HG02938 (cell line): ENCODE results near the gene HOMEZ.
A peak's percentile ranks its signal among the peaks of the same experiment; 100 is the strongest.

ENCODE experiments used
- ATAC-seq: cut with Tn5 transposase; IDR thresholded peaks from one replicate; pipeline ENCODE4 v1.9.1; 2021; ENCODE audit warnings: mild to moderate bottlenecking, moderate library complexity; ENCODE audit not compliant: unreplicated experiment

HOMEZ gene

DNA sequence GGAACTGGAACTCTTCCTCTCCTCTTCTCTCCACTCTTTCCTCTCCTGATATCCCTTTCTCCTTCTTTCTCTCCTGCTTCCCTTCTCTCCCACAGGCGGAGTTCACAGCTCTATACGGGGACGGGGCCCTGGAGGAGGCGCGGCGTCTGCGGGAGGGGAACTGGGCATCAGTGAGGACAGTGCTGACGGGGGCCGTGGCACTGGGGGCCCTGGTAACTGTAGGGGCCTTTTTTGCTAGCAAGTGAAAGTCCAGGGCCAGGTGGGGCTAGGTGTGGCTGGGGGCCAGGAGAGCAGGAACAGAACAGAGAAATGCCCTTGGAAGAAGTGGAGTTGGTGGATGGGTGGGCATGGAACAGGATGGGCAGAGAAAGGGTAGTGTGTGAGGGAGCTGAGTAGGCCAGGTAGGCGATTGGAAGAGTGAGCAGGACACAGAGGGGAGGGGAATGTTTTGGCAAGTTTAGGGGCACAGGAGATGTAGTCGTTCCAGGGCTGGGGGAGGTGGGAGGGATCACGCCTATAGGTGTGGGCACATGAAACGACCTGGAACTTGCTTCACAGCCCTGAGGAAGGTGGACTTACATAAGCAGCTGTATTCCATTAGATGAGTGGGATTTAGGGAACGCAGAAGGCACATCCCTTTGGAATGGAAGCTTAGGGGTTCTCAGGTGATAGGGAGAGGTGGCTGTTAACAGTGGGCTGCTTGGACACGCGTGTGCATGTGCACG is 23.0 kb upstream of the HOMEZ start:
- no peak for ATAC-seq

DNA sequence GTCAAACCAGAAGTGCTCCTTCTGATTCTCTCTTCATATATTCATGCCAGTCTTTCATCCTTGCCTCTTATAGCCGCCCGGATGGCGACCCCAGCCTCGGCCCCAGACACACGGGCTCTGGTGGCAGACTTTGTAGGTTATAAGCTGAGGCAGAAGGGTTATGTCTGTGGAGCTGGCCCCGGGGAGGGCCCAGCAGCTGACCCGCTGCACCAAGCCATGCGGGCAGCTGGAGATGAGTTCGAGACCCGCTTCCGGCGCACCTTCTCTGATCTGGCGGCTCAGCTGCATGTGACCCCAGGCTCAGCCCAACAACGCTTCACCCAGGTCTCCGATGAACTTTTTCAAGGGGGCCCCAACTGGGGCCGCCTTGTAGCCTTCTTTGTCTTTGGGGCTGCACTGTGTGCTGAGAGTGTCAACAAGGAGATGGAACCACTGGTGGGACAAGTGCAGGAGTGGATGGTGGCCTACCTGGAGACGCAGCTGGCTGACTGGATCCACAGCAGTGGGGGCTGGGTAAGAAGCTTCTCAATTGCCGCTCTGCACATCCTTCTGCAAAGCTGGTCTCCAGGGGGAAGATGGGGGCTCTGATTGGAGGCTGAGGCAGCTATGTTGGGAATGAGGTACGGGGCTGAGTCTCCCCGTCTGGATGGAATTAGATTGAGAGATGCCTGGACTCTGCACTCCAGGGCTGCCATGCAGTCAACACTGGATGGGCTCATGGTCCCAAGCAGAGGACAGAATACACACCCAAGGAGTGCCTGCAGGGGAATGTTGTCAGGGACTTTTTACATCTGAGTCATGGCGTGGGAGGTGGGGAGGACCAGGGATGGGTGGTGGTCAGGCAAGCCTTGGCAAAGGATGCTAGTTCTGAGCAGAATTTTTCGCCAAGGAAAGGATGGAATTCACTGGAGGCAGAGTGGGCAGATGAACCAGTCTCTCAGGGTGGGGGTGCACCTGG is 22.0 kb upstream of the HOMEZ start:
- no peak for ATAC-seq

DNA sequence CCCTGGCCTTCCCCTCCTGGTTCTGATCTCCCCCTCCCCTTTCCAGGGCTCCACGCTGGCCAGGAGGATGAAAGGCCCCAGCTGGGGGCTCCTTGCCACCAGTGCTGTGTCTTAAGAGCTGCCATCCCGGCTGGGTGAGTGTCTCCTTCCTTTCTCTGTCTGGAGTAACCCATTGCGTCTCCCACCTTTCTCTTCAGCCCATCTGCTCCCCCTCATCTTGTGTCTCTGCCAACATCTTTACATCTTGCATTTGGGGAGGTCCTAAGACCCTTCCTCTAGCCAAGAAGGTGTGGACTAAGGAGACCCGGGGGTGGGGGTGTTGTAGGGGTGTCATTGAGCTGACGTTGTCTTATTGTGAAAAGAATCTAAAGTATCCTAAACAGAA is 21.2 kb upstream of the HOMEZ start:
- no peak for ATAC-seq

DNA sequence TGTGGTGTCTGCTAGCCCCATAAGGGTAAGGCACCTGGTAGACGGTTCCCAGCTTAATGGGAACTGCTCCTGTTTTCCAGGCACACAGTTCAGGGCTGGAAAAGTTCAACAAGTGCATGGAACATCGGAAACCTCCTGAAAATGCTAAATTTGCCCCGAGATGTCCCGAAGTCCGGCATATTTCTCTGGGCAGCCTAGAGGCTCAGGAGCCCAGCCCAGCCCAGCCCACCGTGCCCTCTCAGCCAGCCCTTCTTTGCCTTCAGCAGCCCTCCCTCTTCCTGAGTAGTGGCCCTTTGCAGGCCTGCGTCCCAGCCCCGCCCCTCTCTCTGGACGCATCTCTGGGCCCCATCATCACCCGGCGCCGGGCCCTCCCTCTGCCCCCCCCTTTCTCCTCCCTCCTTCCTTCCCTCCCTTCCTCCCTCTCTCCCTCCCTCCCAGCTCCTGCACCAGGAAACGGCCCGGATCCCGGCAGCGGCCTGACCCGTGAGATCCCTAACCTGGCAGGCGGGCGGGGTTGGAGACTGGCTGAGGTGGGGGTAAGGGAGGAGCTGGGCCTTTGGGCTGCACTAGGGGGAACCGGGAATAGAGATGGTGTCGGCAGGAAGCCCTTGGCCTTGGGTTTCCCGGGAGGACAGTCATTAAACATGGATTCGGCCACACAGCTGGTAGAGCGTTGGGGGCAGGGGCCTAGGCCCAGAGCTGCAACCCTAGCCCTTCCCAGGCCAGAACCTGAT is 20.6 kb upstream of the HOMEZ start, which contains the start of gene BCL2L2:
Gene BCL2L2 (plus strand): TSS at position 422 of the 734 bp plus-strand sequence. CDS start 935 bp downstream, outside the sequence.
- ATAC-seq, result no peak

DNA sequence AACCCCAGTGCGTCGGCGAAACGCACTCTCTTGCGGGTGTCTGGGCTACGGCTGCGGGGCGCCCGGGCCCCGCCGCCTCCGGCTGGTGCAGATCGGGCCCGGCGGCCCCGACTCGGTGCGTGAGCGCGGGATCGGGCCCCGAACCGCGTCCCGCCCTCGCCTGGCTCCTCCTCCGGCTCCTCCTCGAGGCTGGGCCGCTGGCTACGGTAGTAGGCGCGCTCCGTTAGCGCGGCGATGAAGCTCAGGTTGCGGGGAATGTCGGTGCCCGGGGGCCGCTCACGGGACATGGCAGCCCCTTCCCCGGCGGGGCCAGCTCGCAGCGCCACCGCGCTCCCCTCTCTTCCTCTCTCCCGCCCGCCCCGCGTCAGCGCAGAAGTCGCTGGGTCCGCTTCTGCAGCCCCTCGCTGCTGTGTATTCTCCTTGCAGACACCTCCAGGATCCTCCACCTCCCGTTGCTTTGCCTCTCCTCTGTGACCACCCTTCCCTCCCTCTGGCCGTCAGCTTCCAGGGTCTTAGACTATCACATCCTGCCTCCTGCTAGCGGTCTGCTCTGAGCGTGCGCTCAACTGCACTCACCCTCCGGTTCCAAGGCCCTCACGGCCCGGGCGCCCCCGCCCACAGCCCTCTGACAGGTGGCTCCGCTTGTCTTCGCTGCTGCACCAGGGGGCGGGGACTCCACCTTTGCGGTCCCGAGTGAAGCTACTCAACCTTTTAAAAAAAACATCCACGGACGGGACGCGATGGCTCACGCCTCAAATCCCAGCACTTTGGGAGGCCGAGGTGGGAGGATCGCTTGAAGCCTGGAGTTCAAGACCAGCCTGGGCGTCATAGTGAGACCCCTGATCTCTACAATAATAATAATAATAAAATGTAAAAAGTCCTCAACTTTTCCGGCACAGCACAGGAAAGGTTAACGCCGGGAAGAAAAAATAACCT is 16.6 kb upstream of the HOMEZ start, which contains the start of gene PPP1R3E:
Gene PPP1R3E (minus strand): TSS at position 570 of the 936 bp plus-strand sequence. CDS start 283 bp downstream, at position 287.
- peak; percentile 27 for ATAC-seq

DNA sequence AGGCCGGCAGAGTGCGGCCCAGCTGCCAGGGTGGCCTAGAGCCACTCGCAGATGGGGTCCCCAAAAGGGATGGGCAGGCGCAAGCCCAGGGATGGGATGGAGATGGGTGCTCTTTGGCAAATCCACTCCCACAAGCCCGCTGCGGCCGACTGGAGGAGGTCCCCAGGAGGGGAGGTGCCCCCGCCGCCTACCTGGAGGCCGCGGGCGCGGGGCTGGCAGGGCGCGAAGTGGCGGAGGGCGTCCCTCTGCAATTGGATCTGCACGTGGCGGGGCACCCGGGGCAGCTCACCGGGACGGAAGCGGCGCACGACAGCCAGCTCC is 16.0 kb upstream of the HOMEZ start:
- ATAC-seq, result peak; percentile 15

DNA sequence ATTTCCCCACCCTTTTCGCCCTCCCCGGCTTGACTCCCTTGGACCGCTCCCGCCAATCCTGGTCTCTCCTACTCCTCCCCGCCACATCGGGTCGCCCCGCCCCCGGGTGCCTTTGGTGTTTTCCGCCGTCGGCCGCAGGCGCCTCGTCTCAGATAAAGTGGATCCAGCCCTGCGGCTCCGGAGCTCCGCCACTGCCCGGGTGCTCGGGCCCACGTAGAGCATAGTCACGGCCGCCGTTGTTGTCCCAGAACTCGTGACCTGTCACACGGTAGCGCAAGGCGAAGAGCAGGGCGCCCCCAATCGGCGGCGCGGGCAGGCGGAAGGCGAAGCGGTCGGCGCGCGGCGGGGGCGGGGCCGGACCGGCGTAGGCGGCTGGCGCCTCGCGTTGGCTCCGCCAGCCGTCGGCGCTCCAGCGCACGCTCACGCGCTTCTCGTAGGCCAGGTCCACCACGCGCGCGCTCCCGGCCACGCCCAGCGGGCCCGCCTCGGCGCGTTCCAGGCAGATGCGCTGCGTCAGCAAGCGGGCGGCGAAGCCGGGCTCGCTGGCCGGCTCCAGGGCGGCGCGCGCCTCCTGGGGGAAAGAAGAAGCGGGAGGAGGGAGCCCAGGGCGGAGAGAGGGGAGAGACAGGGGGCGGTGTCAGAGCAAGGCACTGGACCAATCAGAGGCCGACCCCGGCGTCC is 15.5 kb upstream of the HOMEZ start:
- ATAC-seq, result peak; percentile 79

DNA sequence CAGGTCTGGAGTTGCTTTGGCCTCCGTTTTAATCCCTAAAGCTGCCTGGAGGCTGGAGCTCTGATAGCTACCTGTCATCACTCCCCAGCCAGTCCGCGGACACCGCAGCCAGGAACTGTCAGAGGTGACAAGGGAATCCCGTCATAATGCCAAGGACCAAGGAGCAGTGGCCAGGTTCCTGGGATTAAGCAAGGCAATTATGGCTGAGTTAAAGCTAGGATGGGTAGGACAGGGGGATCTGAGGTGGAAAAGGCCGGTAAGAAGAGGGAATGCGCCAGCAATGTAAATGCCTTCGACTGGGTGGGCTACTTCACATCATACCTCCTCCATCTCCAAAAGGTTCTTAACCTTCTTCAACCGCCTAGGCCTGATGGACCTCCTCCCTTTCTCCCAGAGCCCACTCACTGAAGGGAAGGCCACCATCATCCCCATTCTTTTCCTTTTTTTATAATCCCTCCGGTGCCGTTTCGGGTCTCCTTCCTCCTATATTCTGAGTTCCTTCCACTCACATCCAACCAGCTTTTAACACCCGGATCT is 14.8 kb upstream of the HOMEZ start:
- no peak for ATAC-seq

DNA sequence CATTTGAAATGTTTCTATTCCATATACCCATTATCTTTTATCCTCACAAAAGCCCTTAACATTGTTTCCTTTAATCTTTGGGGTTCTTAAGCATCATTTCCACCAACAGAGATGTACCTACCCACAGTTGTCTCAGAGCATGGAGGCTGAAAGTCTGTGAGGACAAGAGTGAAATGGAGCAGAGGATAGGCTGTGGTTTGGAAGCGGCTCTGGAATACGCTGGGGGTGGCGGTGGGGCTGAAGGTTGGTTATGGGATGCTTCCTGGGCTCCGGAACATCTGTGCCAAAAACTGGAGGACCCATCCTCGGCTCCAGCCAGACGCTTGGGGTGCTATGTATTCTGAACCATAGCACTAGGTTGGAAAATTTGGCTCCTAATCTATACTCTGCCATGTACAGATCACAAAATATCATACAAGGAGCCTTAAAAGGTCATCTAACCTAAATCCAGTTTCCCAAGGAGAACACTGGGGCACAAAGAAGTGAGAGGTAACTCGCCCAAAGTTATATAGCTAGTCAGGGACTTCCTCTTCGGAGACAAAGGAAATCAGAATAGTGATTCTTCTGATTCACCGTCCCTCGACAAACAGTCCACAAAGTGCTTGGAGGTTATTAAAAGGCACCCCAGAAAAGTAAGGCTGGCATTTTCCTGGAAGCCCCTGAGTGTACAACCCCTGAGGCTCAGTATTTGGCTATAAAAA is 14.2 kb upstream of the HOMEZ start:
- ATAC-seq, result no peak

DNA sequence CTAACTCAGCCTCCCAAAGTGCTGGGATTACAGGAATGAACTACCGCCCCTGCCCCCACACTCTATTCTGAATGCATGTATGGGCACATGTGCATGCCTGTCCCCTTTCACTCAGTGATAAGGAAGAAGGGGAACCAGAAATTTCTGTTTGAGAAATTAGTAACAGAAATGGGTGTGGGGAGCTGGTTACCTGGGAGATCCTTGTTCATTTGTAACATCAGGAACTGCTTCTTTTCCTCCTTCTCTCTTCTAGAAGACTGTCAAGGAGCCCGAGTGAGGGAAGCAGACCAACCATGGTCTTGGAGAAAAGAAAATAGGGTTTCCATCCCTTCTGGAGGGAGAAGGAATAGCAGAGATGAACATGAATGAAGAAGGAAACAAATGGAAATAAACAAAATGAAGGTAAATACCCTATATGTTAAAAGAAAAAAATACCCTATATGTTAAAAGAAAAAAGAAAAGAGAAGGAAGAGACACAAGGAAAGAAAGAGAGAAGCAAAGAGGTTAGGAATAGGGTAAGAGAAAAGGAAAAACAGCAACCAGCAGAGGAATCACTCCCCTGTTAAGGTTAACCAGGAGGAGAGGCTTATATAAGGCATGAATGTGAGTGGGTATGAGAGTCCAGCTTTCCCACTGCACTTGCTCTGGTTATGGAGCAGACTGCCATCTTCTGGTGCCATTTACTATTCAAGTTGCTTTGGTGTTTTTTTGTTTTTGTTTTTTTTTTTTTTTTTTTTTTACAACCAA is 13.5 kb upstream of the HOMEZ start:
- no peak for ATAC-seq

DNA sequence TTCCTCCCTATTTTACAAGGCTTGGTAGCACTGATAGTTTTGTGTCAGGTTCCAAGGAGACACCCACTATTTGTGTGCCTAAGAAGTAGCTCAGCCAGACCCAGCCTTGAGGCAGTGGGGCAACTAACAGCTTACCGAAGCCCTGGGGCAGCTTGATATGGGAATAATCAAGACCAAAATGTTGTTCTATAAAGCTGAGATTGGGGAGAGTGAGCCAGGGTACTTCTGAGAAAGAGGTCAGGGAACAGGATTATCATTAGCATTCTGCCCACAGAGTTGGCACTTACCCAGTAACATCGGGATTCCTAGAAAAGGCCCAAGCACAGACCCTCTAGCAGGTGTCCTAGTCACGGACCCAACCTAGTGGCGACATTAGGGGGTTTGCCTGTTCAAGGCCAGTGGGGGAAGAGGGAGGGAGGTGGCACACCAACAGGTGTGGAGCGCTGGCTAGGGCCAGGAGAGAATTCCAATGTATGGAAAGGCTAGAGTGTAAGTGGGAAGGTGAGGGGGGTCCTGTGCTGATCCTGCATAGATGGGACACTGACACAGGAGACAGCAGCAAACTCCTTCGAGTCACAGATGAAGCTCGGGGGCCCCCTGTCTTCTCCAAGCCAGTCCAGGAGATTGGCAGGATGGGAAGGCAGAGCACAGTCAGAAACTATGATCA is 11.8 kb upstream of the HOMEZ start:
- no peak for ATAC-seq

DNA sequence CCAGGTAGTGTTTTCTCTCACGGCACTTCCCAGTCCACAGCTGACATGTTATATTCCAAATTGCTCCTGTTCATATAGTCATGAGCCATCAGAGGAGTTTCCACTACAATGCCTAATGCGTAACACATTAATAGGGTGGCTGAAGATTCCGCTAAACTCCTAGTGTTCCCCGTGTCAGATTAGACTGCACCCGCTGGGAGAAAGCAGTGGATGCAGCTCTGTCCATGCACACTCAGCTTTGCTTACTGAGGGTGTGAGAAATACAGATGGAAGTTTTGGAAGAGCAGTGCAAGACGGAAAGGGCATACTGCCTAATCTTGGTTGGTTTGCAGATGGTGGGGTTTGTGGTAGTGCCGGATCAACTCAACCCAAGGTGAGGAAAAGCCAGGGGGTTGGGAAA is 11.2 kb upstream of the HOMEZ start:
- no peak for ATAC-seq

DNA sequence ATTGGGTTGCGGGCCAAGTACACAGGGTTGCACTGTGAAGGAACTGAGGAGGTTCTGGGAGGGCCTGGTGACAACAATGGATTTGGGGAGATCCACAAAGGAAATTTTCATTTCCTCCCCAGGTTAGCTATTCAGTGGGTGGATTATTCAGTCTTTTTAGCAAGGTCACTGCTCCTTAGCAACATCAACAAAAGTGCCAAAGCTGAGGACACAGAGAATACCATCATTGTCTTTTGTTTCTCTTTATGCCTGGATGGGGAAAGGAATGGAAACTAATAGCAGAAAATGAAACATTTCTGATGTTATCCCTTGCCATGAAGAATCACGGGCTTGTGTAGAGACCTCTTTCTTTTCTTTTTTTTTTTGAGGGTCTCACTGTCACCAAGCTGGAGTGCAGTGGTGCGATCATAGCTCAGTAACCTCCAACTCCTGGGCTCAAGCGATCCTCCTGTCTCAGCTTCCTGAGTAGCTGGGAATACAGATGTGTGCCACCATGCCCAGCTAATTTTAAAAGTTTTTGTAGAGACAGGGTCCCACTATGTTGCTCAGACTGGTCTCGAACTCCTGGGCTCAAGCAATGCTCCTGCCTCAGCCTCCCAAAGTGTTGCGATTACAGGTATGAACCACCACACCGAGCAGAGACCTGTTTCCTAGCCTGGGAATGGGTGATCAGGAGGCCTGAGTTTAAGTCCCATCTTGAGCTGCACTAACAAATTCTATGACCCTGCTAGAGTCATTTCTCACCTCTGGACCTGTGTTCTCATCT is 10.3 kb upstream of the HOMEZ start:
- ATAC-seq, result no peak

DNA sequence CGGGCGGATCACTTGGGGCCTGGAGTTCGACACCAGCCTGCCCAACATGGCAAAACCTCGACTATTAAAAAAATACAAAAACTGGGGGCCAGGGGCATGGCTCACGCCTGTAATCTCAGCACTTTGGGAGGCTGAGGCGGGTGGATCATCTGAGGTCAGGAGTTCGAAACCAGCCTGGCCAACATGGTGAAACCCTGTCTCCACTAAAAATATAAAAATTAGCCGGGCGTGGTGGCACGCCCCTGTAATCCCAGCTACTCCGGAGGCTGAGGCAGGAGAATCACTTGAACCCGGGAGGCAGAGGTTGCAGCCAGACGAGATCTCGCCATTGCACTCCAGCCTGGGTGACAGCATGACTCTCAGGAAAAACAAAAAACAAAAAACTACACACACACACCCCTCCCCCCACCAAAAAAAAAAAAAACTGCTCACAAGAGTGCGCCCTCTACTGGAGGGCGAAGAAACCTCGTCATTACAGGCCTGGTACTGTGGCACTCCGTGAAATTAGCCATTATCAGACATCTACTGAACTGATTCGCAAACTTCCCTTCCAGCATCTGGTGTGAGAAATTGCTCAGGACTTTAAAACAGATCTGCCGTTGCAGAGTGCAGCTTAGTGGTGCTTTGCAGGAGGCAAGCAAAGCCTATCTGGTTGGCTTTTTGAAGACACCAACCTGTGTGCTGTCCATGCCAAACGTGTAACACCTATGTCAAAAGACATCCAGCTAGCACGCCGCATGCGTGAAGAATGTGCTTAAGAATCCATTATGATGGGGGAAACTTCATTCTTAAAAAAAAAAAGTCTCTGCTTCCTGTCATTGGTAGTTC is 9.0 kb upstream of the HOMEZ start:
- no peak for ATAC-seq

DNA sequence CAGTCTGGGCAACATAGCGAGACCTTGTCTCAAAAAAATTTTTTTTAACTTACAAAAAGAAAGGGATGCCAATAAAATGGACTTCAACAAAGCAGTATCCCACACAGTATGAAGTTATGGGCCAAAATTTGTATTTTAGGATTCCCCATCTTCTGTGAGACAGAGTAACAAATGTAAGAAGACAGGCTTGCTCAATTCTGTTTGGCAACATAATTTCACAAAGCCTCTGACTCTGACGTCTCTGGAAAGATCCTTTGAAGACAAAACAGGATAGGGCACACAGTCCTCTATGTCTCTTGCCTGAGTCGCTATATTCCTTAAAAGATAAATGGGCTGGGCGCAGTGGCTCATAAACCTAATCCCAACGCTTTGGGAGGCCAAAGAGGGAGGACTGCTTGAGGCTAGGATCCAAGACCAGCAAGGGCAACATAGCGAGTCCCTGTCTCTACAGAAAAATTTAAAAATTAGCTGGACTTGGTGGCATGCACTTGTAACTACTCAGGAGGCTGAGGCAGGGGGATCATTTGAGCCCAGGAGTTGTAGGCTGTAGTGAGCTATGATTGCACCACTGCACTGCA is 1.1 kb upstream of the HOMEZ start:
- ATAC-seq, result no peak
